GM03348 (cell line): Measurements from ENCODE around the gene CUX1.

ENCODE experiments used
- DNase-seq: peaks from one replicate; pipeline ENCODE4 v3.0.0; 2012; ENCODE audit warnings: low spot score

CUX1 gene

DNA sequence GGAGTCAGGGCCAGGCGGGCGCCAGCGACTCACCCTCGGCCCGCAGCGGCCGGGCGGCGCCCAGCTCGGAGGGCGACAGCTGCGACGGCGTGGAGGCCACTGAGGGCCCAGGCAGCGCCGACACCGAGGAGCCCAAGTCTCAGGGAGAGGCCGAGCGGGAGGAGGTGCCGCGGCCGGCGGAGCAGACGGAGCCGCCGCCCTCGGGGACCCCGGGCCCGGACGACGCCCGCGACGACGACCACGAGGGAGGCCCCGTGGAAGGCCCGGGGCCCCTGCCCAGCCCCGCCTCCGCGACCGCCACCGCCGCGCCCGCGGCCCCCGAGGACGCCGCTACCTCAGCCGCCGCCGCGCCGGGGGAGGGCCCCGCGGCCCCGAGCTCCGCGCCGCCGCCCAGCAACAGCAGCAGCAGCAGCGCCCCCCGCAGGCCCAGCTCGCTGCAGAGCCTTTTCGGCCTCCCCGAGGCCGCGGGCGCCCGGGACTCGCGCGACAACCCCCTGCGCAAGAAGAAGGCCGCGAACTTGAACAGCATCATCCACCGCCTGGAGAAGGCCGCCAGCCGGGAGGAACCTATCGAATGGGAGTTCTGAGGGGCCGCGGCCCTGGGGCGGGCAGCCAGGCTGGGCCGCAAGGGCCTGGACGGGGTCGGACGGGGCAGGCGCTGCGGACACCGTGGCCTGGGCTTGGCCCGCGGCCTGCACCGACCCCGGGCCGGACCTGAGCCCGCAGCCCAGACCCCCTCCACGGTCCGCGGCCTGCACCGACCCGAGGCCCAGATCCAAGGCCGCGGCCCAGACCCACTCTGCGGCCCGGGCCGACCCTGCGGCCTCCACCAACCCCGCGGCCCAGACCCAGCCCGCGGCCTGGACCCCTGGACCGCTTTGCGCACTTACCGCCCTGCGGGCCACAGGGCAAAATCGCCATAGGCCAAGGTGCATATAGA lies 431.3 kb downstream of the CUX1 start:
- no peak for DNase-seq

DNA sequence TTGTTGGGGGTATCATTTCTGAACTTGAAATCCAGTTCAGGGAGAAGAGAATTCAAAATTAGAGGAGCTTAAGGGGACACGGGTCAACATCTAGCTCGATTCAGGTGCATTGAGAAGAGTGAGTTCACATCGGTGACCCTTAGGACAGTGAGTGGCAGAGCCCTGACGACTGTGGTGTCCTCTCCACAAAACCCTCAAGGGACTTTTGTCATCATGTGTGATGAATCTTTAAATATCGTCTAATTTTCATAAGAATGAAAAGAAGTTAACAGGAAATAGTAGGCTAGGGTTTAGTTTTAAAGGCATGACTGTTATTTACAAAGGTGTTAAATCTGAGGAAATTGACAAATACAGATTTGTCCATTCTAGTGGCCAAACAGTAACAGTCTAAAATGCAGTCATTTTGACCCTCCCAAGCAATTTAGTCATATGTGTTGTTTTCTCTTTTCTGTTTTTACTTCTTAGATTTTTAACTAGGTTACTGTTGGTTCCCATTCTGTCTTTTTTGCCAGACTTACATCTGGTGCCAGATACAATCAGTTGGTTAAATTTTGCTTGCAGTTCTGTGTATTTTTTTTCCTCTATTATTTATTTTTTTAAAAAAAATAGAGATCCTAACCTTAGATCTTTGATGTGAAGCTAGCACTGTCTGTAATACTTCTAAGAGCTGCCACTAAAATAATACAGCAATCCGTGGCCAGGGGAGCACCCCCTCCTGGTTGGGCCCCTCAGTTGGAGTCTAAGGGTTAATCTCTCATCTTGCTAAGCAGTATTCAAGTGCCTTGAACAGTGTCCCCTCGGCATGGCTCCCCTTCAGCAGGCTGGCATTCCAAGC lies 434.3 kb downstream of the CUX1 start:
- DNase-seq = no peak

DNA sequence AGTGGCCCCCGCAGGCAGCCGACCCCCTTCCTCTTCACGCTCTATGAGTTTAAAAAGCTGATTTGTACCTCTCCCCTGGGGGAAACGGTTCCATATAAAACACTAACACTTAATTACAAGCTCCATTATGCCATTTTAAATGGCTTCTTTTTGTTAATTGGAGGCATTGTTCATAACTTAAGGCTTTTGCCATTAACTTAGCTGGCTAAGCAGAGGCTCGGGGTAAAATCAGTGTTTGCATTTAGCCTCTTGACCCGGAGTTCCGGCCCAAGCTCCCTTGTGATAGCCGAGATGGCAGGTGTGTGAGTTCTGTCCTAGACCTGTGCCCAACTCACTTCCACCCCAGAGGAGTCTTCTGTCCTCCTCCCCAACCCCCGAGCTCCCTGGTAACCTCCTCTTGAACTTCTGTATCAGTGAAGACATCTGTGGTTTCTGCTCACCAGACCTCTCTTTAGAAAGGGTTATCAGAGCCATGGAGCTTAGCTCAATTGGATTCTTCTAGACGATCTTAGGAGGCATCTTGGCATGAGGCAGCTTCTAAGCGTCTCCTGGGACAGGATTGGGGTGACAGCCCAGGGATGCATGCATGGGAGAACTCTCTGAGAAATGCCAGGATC lies 435.0 kb downstream of the CUX1 start:
- no peak for DNase-seq

DNA sequence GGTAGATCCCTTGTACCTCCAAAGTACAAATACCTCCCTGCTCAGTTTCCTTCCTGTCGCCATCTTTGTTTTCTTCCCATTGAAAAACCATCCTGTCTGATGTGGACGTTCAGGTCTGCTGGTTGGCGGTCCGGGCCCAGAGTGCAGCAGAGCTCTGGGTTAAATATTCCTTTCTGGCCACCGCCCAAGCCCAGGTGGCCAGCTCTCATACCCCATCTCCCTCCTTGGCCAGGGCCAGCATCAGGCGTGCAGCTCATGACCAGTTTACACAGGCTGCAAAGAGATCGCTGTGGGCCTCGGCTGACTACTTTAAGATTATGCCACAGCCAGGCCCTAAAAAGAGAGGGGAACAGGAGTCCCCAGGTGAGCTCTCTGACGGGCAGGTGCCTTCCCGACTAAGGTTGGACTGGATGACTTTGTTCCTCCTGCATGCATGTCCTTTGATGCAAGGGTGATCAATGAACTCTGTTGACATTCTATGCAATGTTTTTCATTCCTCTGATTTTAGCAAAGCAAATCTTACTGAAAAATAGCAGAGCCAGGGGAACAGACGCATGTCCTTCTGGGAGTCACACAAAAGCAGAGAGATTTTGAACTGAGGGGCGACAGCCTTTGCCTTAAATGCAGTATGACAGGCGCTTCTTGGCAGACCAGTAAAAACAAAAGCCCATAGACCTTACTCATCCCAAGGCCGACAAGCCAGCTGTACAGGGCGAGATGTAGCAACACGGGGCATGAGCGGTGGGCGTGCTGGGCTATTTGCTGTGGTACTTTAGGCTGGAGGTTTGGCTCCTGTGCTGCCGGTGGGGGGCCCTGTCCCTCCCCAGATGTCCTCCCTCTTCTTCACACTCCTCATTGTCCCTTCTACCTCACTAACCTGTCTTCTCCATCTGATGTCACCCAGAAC lies 435.9 kb downstream of the CUX1 start:
- no peak for DNase-seq

DNA sequence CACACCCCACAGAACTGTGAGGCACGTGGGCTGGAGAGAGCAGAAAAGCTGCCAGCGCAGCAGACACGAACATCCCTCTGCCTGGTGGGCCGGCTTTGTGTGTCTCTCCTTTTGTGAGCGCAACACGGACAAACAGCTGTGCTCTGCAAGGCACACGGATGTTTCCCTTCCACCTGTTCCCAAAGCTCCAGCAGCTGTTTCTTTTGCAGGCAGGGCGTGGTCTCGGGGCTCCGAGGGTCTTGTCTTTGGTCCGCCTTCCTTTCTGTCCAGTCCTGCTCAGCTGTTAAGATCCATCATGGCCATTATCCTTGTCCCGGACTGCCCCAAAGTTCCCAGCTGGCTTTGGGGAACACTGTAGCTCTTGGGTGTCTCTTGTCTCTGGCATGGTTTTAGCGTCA lies 436.5 kb downstream of the CUX1 start:
- DNase-seq = no peak

DNA sequence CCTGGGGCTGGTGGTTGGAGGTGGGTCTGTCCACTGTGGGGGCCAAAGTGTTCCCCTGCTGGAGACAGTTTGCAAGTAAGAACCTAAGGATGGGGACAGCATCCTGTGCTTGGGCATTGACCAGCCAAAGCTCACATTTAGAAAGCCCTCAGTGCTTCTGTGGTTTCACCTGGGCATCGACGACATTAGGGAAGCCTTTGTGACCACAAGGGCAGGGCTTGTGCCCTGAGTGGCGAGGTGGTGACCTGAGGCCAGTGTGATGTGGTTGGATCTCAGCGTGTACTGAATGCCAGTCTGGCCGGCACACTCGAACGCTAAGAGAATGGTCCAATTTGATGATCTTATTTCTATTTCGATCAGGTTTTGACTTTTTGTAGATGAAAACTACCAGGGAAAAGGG lies 437.1 kb downstream of the CUX1 start:
- DNase-seq = no peak

DNA sequence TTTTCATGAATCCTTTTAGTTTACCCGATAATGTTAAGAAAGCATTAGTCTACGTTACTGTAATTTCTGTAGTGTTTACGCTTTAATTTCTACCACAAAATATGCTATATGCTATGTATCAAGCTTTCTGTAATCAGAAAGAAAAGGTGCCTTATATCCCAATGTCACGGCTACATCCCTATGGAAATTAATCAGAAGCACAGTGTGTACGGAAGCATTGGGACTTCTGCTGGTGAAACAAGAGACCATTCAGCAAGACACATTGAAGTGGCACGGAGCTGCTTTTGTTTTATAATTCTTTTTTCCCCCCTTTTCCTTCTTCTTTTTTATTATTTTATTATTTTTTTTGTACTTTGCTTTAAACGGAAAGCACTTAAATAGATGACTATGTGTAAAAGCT lies 438.1 kb downstream of the CUX1 start:
- no peak for DNase-seq

DNA sequence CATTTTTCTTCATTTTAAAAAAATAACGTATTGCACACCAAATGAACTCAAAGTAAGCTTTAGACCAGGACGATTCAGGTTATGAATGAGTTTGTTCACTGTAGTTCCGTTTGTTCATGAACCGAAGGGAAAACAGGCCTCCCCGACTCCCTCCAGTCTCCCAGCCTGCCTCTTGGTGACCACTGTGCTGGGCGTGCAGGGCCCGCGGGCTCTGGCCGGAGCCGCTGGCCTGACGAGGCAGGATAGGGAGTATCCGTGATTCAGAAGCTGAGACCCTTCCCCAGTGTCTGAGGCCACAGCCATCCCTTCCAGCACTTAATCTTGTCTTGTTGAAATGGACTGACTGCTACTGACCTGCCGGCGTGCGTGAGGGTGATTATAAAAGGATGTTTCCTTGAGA lies 438.5 kb downstream of the CUX1 start:
- no peak for DNase-seq

DNA sequence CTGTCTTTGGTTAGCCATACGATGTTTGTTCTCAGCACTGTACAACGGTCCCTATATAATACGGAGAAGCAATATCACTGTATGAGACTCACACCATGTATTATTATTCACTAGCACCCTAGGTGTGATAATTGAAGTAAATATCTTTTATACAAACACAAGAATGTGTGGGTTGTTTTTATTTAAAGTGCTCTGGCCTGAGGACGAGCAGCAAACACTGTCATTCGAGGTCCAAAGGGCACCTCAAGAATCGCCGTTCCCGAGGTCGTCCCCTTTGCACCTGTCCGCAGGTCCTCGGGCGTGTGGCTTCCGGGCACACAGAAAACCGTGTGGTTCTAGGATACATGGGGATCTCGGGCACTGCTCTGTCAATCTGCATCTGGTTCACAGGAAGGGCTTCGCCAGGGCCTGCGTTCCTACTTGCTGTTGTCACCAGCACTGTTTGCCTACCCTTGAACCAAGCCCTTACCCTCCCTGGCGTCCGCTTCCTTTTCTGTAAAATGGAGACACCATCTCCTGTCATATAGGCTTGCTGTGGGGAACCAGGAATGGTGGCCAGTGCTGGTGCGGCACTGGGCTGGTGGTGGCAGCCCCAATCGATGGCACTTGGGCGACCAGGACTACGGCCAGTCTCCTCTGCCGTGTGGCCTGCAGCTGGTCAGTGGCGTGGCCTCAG lies 440.8 kb downstream of the CUX1 start:
- DNase-seq = no peak

DNA sequence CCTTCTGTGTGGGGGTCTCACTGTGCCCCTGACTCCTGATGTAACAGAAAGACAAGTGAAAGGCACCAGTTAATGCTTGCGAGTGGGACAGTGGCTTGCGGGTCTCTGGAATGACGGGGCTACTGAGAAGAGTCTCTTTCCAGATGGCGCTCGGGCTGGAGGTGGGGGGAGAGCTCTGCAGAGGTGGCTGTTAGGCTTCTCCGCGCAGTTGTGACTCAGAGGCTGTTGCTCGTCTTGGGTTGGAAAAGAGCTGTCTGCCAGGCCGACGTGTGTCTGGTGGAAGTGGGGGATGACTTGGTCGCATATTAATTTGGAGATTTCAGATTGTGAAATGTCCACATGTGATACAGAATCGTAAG lies 441.3 kb downstream of the CUX1 start:
- no peak for DNase-seq

DNA sequence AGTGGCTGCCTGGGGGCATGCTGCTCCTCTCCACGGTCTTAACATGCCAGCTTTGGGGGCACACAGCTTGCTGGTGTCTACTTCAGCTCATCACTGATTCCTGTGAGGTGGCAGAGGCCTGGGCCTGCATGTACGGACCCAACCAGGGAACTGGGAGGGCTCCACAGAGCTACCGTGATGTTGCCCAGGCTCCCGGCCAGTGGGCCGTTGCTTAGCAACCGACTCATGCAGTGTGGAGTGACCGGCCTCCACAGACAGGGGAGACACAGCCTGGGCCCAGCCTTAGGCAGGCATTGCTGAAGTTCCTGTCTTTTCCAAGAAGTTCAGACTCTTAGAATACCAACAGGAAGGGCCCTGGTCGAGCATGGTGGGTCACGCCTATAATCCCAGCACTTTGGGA lies 443.4 kb downstream of the CUX1 start:
- no peak for DNase-seq

DNA sequence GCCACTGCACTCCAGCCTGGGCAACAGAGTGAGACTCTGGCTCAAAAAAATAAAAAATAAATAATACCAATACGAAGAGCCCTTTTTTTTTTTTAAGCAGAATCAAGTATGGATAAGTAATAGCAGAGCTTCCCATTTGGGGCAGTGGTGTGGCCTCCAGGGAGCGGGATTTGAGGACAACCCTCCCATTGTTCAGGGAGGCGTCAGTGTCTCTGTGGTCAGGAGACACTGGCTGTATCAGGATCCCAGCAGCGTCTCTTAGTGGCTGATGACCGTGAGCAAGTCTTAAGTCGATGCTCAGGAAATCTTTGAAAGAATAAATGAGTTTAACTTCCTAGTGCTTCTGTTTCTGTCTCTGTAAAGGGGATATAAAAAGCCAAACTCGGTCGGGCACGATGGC lies 444.0 kb downstream of the CUX1 start:
- no peak for DNase-seq

DNA sequence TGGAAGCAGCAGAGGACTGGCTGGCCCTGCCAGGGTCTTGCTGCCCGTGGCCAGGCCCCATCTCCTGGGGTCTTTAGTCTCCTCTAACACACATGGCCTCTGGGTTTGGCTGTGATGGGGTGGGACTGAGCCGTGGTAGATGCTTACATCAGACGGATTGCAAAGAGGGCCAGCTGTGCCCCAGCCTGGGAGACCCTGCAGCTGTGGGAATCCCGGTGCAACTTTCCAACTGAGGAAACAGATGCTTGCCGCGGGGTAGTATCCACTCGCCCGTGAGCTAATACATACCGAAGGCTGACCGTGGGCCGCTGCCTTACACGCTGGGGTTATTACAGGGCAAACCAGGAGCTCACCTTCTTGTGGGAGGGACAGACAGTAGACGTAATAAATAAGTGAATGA lies 445.1 kb downstream of the CUX1 start:
- DNase-seq = no peak

DNA sequence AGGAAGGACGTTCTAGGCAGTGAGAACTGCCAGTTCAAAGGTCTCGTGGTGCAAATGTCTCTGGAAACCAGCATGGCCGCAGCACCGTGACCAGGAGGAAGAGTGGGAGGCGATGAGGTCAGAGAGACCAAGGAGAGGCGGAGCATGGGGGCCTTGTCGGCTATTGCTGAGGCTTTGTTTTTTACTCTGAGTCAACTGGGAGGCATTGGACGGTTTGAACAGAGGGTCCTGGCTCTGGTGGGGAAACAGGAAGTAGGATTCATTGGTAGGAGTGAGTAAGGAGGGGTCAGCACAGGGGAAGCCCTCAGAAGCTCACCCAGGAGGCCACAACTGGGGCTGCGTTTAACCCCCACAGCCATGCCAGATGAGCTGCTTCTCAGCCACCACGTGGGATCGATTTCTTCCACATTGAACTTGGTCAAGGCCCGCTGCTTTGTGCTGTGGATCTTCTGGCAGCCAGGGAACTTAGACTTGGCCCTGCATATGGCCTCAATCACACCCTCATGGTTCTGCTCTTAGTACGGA lies 447.0 kb downstream of the CUX1 start:
- DNase-seq = no peak

DNA sequence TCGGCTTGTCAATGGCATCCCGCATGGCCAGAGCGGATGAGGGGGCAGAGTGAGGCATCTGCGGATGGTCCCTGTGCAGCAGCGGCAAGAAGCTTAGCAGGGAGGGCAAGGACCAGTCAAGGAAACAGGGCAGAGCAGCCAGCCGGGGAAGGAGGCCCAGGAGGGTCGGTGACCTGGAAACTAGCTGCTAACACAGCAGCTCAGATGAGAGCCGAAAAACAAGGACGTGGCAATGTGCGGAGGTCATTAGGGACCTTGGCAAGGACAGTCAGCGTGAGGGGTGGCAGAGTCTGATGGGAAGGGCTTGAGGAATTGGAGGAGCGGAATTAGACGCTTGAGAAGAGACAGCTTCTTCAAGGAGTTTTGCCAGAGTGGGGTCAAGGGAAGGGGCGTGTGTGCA lies 449.1 kb downstream of the CUX1 start:
- no peak for DNase-seq

DNA sequence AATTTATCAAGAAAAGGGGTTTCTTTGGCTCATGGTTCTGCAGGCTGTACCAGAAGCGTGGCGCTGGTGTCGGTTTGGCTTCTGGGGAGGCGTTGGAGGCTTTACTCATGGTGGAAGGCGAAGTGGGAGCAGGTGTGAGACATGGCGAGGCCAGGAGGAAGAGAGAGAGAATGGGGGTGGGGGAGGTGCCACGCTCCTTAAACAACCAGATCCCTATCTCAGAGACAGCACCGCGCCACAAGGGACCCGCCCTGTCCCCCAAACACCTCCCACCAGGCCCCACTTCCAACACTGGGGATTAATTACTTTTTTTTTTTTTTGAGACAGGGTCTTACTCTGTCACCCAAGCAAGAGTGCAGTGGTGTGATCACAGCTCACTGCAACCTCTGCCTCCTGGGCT lies 451.2 kb downstream of the CUX1 start:
- DNase-seq = no peak

DNA sequence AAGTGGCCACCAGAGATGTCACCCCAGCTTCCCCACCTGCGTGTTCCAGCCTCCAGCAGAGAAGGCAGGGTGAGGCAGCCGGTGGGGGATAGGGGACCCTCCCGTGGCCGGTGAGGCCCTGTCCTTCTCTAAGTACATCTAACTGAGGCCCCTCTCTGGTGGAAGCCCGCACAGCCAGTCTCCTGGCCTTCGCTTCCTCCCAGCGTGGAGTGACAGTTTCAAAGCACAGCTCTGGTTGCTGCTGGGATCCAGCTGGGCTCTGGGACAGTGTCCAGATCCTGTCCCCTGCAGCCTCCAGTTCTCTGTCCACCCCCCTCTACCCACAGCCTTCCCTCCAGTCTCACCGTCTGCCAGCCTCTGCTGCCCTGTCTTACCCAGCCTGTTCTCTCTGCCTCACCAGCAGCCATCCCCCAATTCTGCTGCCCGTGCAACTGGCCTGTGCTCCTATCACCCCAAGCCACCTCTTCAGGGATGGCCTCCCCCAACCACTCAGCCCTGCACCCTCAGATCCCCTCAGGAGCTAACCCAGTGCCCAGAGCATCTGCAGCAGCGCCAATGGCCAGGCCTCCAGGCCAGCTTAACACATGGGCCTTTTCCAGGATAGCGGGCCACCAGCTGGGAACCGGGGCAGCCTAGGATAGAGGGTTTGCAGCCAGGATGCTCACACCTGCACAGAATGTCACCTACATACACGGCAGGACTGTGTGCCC lies 452.9 kb downstream of the CUX1 start:
- DNase-seq = no peak

DNA sequence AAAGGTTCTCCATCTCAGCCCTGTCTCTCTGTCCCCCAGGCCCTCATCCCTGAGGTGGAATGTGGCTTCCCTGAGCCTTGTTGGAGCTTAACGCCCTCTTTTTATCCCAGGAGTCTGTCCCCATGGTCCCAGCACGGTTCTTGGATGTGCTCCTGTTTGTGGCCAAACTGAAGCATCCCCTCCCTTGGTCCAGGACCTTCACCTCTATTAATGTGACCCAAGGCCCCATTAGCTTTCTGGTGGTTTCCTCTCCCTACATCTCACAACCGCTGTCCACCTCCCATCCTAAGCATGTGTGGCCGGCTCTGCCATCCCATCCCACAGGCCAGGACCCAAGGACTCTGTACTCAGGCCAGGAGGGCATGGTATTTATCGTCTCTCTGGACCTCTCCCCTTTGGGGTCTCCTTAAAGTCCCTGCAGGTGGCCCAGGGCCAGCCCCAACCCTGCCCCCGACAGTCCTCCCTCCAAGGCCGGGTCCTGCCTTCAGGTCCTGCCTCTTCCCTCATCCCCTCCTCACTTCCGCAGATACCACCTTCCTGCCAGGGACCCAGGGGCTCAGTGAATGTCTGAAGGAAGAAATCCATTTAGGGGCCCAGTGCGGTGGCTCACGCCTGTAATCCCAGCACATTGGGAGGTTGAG lies 453.9 kb downstream of the CUX1 start:
- DNase-seq = no peak

DNA sequence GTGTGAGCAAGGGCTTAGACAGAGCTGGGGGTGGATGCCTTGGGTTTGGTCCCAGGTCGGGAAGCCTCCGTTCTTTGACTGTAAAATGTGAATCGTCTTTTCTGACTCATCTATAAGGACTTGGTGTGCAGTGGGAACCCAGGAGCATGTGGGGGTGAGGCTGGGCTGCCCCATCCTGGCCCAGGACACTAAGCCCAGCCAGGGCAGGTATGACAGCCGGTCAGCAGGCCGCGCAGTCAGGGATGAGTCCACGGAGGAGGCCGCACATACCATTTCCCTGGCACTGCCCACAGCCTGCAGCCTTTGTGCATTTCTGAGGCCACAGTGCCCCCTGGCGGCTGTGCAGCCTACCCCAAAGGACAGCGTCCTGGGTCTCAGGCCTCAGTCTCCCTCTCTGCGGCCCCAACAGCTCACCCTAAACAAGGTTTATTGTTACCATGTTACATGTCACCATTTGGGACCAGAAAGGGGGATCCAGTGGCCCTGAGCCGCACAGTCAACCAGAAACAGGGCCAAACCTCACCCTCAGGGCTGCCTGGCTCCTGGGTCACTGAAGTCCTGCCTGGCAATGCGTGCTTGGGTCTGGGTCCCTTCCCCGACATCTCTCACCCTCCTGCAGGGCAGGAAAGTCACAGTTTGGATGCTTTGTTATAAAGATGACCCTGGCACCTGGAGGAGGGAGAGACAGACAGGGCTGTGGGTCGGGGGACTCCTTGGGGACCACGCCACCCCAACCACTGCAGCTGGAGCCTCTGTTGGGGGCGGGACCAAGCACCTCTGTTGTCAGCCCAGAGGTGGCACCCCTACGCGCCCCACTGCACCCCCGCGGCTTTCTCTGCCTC lies 454.9 kb downstream of the CUX1 start:
- DNase-seq = peak; percentile 94
